ENCODE results near the gene DENND1C.
"Not testable (repeated sequence)": the region's sequence is repeated elsewhere in the genome, so short reads cannot be mapped to it uniquely, and the experiment has no call there.

DENND1C gene

DNA sequence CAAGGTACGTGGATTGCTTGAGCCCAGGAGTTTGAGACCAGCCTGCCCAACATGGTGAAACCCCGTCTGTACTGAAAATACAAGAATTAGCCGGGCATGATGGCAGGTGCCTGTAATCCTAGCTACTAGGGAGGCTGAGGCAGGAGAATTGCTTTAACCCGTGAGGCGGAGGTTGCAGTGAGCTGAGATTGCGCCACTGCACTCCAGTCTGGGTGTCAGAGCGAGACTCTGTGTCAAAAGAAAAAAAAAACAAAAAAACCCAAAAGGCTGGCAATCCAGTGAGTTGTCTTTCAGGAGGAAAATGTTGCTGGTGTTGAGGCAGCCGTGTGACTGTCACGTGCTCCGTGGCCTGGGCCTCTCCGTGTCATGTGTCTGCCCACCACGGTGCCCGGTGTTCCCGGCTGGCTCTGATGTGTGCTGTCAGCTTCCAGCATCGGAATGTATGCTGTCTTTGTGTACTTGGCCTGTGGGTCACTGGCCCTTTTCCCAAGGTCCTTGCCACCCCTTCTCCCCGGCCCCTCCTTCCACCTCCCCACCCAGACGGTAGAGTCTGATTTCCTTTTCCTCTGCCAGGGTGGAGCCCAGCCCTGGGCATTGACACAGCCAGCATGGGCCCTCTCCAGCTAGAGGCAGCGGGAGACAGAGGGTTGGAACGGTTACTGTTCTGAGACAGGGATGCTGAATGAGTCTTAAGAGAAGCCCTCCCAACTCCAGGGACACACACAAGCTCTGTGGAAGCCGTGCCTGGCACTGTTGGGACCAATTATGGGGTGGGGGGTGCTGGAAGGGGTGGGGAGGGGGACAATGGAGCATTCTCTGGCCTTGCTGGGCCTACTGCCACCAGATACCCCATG lies 27.8 kb upstream of the DENND1C start:
- peak; percentile 96 for DNase-seq (ENCODE audit: low spot score)

DNA sequence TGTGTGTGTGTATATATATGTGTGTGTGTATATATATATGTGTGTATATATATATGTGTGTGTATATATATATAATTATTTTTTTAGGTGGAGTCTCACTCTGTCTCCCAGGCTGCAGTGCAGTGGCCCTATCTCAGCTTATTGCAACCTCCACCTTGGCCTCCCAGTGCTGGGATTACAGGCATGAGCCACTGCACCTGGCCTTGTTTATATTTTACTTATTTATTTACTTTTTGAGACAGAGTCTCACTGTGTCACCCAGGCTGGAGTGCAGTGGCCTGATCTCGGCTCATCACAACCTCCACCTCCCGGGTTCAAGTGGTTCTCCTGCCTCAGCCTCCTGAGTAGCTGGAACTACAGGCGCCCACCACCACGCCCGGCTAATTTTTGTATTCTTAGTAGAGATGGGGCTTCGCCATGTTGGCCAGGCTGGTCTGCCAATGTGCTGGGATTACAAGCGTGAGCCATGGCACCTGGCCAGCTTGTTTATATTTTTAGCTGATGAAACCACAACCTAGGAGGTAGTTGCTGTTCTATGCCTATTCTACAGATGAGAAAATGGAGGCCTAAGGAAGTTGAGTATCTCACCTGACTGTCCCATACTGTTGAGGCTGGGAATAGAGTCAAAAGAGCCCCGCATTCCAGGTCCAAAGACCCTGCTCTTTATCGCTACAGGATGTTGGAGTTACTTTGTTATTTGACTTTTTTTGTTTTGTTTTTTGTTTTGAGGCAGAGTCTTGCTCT lies 26.6 kb upstream of the DENND1C start:
- not testable (repeated sequence) for DNase-seq (ENCODE audit: low spot score)

DNA sequence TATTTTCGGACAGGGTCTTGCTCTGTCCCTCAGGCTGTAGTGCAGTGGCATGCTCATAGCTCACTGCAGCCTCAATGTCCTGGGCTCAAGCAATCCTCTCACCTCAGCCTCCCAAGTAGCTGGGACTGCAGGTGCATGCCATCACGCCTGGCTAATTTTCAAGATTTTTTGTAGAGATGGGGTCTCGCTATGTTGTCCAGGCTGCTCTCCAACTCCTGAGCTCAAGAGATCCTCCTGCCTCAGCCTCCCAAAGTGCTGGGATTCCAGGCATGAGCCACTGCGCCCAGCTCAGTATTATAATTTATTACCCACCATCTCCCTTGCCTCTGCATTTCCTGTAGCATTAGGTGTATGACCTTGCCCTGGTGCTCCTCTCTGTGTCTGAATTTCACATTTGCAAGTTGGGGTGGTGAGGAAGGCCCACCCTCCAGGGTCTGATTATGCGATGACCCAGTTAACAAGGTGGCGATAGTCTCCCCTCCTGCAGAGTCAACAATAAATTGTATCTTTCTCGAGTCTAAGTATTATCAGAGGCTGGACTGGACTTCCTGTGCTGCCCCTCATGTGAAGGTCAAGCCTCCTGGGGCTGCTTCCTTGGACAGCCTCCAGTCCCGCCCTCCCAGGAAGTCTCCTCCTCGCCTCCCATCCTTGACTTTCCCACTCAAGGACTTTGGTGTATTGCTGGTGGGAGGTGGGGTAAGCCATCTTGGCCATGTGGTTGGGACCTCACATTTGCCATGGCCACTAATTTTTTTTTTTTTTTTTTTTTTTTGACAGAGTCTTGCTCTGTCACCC lies 22.0 kb upstream of the DENND1C start:
- DNase-seq (ENCODE audit: low spot score), result no peak

DNA sequence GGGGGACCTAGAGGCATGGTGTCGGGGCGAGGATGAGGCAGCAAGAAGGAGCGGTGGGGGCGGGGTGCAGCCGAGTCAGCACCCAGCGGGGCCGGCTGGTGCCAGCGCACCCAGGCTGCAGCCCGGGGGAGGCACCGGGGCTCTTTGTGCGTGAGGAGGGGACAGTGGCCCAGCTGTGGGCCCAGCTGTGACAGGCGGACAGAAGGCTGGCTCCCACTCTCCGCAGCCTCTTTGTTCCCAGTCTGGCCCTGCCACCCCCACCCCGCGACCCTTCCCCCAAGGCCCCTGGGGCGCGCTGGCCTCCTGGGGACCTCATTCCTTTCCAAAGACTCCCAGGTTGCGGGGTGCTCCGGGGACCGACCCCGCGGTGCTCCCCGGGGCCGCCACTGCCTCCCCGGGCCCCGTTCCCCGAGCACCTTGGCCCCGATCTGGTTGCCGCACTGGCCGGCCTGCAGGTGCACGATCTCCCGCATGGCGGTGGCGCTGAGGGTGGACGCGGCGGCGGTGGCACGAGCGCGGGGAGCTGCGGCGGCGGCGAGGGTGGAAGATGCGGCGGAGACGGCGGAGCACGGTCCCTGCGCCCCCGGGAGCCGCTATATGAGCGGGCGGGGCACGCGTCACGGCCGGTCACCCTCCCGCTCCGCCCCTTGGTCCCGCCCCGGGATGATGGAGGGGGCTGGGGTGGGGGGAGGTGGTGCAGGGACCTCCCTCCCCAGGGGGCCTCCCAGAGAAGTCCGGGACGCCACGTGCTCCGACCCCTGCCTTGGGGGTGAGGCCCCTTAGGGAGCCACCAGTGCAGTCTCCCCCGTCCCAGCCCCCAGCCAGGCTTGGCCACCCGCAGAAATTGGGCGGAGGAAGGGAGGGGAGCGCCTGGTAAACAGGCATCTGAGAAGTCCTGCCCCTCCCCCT lies 20.4 kb upstream of the DENND1C start, which contains the start of gene TUBB4A:
Gene TUBB4A (minus strand): TSS at position 570 of the 909 bp plus-strand sequence. CDS start 97 bp downstream, at position 473.
- DNase-seq (ENCODE audit: low spot score), result peak; percentile 91

DNA sequence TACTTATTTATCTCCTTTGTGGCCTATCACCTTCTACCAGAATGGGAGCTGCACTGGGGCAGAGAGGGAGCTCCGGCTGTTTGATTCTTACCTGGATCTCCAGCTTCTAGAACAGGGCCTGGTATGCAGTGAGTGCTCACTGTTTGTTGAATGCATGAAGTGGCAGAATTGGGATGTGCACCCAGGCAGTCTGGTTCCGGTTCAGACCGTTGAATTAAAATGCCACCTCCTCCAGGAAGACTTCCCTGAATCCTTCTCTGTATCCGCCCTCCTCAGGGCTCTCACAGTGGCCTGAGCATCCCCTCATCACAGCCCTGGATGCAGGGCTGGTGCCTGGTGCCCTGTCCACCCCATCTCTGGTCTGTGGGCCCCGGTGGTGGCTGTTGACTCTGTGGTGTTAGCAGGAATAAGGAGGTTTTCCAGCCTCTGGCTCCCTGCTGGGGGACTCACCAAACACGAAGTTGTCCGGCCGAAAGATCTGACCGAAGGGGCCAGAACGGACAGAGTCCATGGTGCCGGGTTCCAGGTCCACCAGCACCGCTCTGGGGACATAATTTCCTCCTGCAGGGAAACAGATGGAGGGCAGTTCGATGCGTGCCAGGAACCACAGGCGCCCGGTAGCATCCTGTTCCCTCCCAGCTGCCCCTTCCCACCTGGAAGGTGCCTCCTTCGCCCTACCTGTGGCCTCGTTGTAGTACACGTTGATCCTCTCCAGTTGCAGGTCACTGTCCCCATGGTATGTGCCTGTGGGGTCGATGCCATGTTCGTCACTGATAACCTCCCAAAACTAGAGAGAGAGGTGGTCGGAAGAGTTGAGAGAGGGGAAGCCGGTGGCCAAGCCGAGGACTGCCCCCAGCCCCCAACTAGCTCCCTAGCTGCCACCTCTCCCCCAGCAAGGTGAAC lies 19.5 kb upstream of the DENND1C start:
- DNase-seq (ENCODE audit: low spot score), result no peak

DNA sequence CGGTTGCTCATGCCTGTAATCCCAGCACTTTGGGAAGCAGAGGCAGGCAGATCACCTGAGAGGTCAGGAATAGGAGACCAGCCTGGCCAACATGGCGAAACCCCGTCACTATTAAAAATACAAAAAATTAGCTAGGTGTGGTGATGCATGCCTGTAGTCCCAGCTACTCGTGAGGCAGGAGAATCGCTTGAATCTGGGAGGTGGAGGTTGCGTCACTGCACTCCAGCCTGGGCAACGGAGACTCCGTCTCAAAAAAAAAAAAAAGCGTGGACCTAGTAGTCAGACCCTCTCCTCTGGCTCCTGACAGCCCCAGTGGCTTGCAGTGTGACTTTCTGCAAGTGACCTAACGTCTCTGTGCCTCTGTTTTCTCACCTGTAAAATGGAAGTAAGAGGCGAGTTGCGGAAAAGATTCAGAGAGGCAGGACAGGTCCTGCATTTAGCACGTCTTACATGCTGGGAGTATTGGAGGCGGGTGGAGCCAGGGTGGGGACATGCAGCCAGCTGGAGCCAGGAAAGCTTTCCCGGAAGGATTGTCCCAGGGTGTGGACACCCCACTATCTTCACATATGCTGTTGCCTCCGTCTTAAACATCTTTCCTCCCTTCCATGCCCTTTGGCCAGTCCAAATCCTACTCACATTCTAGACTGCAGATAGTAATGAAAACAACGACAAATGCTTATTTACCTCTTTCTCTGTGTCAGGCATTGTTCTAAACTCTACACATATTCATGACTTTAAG lies 17.6 kb upstream of the DENND1C start:
- DNase-seq (ENCODE audit: low spot score), result no peak

DNA sequence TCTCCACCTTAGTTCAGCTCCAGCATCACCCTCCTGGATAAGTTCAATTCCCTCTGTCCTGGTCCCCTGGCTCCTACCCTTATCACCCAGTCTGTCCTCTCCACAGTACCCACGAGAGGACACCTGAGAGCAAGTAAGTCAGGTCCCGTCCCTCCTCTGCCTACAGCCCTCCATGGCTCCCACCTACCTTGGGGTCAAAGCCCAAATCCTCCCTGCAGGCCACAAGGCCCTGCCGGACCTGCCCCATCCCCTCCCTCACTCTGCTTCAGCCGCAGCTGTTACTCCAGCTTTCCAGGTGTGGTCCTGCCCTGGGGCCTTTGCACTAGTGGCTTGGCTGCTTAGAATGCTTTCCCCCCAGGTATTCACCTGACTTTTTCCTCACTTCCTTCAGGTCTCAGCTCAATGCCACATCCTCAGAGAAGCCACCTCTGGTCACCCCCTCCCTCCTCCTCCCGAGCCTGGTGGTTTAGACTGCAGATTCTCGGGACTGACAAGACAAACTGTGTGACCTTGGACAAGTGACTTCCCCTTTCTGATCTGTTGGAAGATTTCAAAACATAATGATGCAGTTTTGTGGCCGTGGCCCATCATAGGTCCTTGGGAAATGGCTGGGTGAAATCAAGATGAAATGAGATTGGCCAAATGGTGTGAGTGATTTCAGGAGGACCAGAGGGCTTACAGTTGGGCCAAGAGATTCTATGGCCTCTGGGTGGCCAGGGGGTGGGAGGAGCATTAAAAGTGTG lies 16.9 kb upstream of the DENND1C start:
- DNase-seq (ENCODE audit: low spot score), result no peak

DNA sequence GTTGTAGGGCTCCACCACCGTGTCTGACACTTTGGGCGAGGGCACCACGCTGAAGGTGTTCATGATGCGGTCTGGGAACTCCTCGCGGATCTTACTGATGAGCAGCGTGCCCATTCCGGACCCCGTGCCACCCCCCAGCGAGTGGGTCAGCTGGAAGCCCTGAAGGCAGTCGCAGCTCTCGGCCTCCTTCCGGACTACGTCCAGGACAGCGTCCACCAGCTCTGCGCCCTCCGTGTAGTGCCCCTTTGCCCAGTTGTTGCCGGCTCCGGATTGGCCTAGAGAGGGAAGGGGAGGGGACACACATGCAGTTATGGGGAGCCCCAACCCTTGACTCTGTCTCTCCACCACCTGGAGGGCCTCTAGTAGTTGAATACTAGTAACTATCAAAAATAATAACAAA lies 14.4 kb upstream of the DENND1C start:
- no peak for DNase-seq (ENCODE audit: low spot score)

DNA sequence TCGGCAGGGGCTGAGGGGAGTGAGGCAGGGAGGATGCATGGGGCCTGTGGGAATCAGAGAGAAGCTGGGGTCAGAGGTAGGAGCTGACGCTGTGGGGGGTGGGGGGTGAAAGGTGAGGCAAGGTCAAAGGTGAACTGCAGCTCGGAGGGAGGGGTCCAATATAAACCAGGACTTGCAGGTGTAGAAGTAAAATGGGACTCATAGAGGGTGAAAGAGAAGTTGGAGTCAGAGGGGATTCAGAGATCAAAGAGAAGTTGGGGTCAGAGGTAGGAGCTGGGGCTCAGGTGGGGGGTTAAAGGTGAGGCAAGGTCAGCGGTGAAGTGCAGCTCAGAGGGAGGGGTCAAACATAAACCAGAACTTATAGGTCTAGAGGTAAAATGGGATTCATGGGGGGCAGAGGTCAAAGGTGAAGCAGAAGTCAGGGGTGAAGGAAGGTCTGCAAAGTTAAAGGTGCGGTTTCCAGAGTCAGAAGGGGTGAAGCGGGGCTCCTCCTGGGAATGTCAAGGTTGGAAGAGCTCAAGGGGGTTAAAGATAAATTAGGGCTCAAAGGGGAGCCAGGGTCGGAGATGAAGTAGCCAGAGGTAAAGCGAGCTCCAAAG lies 12.9 kb upstream of the DENND1C start:
- no peak for DNase-seq (ENCODE audit: low spot score)

DNA sequence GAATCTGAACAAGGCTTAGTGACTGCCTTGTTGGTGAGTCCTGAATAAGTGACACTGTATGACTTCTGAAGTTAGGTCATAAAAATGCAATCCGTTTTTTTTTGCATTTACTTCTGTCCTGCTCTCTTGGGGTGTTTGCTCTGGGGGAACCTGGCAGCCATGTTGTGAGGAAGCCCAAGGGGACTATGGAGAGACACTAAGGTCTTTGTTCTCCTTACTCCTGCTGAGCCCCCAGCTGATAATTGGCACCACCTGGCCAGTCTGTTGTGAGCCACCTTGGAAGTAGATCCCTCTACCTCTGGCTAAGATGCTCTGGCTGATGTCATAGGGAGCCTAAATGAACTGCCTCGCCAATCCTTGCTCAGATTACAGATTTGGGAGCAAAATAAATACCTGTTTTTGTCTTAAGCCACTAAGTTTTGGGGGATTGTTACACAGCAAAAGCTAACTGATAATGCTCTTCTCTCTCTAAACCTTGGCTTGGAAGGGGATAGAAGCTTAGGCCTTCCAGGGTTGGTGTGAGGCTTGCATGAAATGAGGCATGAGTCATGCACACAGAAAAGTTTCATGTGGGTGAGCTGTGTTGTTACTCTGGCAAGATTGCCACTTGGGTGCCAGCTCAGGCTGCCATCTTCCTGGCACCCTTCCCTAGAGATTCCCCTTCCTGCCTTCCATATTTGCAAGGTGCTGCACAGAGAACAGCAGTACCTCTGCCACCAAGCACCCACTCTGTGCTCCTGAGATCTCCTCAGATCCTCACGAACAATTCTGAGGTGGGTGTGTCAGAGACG lies 10.4 kb upstream of the DENND1C start:
- peak; percentile 62 for DNase-seq (ENCODE audit: low spot score)

DNA sequence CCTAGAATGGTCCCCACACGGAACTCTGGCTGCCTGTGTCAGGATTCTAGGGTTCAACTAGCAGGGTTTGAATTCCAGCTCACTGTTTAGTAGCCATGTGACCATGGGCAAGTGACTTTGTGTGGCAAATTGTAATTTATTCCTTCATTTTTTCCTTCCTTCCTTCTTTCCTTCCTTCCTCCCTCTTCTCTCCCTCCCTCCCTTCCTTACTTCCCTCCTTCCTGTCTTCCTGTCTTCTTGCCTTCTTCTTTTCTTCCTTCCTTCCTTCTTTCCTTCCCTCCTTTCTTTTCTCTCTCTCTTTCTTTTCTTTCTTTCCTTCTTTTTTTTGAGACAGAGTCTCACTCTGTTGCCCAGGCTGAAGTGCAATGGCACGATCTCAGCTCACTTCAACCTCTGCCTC lies 8.5 kb upstream of the DENND1C start:
- no peak for DNase-seq (ENCODE audit: low spot score)

DNA sequence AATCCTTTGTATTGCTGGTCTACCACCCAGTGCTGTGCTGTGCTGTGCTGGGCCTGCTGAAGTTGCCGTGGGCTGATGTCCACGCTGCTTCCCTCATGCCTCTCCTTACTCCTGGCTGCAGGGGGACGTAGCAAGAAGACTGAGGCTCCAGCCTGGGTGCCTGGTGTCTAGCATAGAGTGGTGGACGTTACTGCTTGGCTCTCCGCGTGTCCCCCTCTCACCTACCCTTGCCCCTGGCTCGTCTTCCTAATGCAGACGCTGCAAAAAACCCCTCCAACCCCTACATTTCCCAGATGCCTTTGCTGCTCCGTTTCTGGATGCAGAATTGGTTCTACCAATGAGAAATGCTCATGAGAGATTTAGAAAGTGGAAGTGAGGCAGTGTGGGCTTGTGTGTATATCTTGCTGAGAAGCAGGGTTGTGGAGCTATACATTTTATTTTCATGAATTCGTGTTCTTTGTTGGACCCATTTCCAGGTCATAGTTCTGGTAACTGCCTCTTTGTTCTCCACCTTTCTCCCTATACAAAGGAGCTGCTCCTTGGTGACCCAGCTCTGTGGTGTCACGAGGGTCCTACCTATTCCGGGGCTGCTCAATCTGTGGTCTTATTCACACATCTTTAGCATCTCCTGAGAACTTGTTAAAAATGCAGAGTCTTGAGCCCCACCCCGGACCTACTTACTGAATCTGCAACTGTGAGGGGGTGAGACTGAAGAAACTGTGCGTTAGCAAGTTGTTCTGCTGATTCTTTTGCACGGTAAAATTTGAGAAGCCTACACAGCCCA lies 7.9 kb upstream of the DENND1C start:
- DNase-seq (ENCODE audit: low spot score), result peak; percentile 79

DNA sequence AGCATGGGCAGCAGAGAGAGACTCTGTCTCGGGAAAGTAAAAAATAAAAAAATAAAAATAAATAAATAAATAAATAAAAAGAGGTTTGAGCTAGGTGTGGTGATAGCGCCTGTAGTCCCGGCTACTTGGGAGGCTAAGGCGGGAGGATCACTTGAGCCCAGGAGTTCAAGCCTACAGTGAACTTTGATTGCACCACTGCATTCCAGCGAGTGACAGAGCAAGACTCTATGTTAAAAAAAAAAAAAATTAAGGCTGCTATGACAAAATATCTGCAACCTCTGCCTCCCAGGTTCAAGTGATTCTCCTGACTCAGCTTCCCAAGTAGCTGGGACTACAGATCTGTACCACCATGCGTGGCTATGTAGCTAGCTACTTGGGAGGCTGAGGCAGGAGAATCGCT lies 3.2 kb upstream of the DENND1C start:
- DNase-seq (ENCODE audit: low spot score), result no peak

DNA sequence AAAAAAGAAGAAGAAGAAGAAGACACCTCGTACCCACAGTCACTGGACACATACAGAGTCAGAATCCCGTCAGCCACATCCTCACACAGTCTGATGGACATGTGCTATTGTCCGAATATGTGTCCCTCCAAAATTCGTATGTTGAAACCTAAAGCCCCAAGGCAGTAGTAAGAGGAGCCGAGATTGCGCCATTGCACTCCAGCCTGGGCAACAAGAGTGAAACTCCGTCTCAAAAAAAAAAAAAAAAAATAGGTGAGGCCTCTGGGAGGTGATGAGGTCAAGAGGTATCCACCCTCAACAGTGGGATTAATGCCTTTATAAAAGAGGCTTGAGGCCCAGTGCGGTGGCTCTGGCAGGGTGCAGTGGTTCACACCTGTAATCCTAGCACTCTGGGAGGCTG lies 2.6 kb upstream of the DENND1C start:
- DNase-seq (ENCODE audit: low spot score), result no peak

DNA sequence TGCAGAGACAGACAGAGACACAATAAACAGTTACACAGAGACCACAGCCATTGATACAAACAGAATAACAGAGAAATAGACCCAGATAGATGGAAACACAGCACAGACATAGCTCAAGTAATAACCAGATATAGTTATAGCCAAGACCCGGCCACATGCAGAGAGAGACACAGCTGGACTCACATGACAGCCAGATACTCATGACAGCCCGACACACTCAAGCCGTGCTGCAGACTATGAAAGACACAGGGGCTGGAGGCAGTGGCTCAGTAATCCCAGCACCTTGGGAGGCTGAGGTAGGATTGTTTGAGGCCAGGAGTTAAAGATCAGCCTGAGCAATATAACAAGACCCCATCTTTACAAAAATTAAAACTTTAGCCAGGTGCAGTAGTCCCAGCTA lies 1.6 kb upstream of the DENND1C start:
- no peak for DNase-seq (ENCODE audit: low spot score)

DNA sequence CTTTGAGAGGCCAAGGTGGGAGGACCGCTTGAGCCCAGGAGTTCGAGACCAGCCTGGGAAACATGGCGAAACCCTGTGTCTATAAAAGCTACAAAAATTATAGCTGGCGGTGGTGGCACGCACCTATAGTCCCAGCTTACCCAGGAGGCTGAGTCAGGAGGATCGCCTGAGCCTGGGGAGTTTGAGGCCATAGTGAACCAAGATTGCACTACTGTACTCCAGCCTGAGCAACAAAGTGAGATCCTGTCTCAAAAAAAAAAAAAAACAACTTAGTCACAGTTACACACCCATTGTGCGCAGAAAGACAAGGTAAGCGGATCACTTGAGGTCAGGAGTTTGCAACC lies 728 bp upstream of the DENND1C start:
- DNase-seq (ENCODE audit: low spot score), result no peak

DNA sequence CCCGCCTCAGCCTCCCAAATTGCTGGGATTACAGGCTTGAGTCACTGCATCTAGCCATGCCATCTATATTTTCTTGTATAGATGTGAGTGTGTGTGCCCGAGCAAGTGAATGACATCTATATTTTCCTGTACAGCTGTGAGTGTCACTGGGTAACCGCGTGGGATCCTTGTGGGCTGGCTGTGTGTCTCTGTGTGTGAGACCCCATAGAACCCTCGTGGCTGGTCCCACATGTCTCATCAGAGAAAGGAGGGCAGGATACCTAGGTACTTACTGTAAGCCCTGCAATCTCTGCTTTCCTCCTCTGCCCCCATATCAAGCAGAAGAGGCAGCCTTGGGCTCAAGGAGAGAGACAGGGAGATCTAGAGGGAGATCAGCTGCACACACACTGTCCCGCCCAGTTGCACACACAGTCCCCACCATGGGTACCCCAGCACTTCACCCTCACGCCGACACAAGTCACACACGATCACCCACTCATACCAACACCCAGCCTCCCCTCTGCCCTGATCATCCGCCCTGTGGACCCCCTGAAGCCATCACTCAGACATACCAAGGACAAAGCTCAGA lies 655 bp downstream of the DENND1C start:
- DNase-seq (ENCODE audit: low spot score), result no peak

All from putamen (tissue), 1 donor.